ENCODE results near the gene ZNF619.
"Not testable (repeated sequence)": the region's sequence is repeated elsewhere in the genome, so short reads cannot be mapped to it uniquely, and the experiment has no call there.

ZNF619 gene

GRCh38 chr3:40476478-40477470 lies at the start of gene ZNF619:
Gene ZNF619 (plus strand): TSS chr3:40477122. CDS start chr3:40477980, 858 bp downstream.
- peak; percentile 75 for DNase-seq (ENCODE audit: low spot score)

GRCh38 chr3:40432793-40433192 lies 44.1 kb upstream of the ZNF619 start:
- no peak for DNase-seq (ENCODE audit: low spot score)

GRCh38 chr3:40437889-40438288 lies 39.0 kb upstream of the ZNF619 start:
- no peak for DNase-seq (ENCODE audit: low spot score)

- no peak for DNase-seq (ENCODE audit: low spot score)
Measured at GRCh38 chr3:40445062-40445461, 31.9 kb upstream of the ZNF619 start.

GRCh38 chr3:40445880-40446279 lies 31.0 kb upstream of the ZNF619 start:
- DNase-seq (ENCODE audit: low spot score) = no peak

- no peak for DNase-seq (ENCODE audit: low spot score)
Measured at GRCh38 chr3:40450438-40450837, 26.5 kb upstream of the ZNF619 start.

- no peak for DNase-seq (ENCODE audit: low spot score)
Measured at GRCh38 chr3:40451551-40451950, 25.4 kb upstream of the ZNF619 start.

- no peak for DNase-seq (ENCODE audit: low spot score)
Measured at GRCh38 chr3:40452057-40452456, 24.9 kb upstream of the ZNF619 start.

GRCh38 chr3:40452562-40452875 lies 24.4 kb upstream of the ZNF619 start:
- no peak for DNase-seq (ENCODE audit: low spot score)

GRCh38 chr3:40452876-40453730 lies 23.8 kb upstream of the ZNF619 start:
- DNase-seq (ENCODE audit: low spot score) = peak; percentile 96

GRCh38 chr3:40453933-40454332 lies 23.0 kb upstream of the ZNF619 start:
- DNase-seq (ENCODE audit: low spot score) = no peak

- no peak for DNase-seq (ENCODE audit: low spot score)
Measured at GRCh38 chr3:40455328-40455727, 21.6 kb upstream of the ZNF619 start.

- no peak for DNase-seq (ENCODE audit: low spot score)
Measured at GRCh38 chr3:40456279-40456939, 20.5 kb upstream of the ZNF619 start.

- DNase-seq (ENCODE audit: low spot score) = peak; percentile 95
Measured at GRCh38 chr3:40456940-40457823, 19.7 kb upstream of the ZNF619 start, which contains the start of gene RPL14. Gene RPL14 (plus strand): TSS chr3:40457339. CDS start chr3:40457472, 133 bp downstream.

- no peak for DNase-seq (ENCODE audit: low spot score)
Measured at GRCh38 chr3:40458473-40458872, 18.4 kb upstream of the ZNF619 start.

GRCh38 chr3:40460481-40460880 lies 16.4 kb upstream of the ZNF619 start:
- not testable (repeated sequence) for DNase-seq (ENCODE audit: low spot score)

- no peak for DNase-seq (ENCODE audit: low spot score)
Measured at GRCh38 chr3:40461161-40461560, 15.8 kb upstream of the ZNF619 start.

- DNase-seq (ENCODE audit: low spot score) = not testable (repeated sequence)
Measured at GRCh38 chr3:40462838-40463237, 14.1 kb upstream of the ZNF619 start.

GRCh38 chr3:40463579-40463978 lies 13.3 kb upstream of the ZNF619 start:
- DNase-seq (ENCODE audit: low spot score) = no peak

- DNase-seq (ENCODE audit: low spot score) = peak; percentile 19
Measured at GRCh38 chr3:40464339-40465110, 12.4 kb upstream of the ZNF619 start.

- DNase-seq (ENCODE audit: low spot score) = no peak
Measured at GRCh38 chr3:40465111-40465407, 11.9 kb upstream of the ZNF619 start.

Measured in CD4-positive, alpha-beta T cell treated with Interleukin-15 for 4 hours (primary cell).